GM03348 (cell line): ENCODE data around the gene TMEM222.

Experiments used
- DNase-seq: peaks from one replicate; pipeline ENCODE4 v3.0.0; 2012; ENCODE audit warnings: low spot score

Gene TMEM222

DNA sequence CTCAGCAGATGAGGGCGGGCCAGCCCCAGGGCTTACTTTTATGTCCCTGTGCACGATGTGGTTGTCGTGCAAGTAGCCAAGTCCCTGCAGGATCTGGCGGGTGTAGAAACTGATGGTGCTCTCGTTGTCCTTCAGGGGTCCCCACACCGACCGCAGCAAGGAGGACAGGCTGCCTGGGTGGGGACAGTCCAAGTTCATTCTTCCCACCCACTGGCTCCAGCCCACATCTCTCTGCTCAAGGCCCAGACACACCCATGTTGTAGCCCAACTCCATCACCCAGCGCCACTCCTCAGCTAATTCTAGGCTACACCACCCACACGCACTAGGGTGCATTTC lies 37.8 kb downstream of the TMEM222 start:
- DNase-seq, result no peak

DNA sequence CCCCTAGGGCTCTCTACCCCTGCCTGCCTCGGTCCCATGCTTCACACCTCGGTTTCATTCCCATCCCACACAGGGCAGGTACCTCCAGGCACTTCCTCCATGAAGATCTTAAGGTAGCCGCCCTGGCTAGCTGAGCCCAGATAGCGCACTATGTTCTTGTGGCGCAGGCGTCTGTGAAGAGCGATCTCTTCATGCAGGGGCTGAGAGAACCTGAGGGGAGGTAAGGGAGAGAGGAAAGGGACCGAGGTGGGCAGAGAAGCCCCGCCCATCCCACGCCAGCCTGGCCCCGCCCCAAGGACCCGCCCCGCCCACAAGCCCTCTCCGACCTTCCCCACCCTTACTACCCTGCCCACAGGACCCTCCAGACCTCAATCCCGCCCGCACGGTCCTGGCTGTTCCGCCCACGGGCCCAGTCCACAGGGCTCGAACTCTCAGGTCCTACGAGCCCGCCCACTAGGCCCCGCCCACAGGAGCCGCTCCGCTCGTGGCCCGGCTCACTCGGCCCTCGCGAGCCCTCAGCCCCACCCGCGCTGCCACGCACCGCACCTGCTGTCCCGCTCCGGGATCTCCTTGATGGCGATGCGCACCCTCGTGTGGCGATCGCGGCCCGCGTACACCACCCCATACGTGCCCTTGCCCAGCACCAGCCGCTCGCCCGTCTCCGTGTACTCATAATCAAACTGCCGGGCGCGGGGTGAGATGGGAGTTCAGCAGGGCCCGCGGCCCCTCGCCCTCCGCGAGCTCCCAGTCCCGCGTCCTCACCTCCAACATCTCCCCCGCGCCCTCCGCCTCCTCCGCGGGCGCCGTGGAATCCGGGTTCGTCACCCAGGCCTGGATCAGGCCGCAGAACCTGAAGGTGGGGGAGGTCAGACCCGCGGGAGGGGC lies 38.4 kb downstream of the TMEM222 start:
- DNase-seq, result no peak

DNA sequence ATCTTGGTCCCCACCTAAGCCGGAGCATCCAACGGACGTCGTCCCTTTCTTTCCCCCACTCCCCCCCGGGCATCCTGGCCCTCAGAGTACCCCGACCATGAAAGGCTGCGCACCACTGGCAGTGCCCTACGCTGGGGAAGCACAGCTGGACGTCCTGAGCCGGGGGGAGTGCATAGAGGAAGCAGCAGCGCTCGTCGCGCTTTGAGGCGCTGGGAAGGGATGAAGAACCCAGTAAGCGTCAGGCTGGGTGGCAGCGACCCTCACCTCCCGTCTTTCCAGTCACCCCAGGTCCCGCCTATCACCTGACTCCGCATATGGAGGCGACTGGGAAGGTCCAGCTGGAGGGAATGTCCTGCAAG lies 39.1 kb downstream of the TMEM222 start:
- no peak for DNase-seq

DNA sequence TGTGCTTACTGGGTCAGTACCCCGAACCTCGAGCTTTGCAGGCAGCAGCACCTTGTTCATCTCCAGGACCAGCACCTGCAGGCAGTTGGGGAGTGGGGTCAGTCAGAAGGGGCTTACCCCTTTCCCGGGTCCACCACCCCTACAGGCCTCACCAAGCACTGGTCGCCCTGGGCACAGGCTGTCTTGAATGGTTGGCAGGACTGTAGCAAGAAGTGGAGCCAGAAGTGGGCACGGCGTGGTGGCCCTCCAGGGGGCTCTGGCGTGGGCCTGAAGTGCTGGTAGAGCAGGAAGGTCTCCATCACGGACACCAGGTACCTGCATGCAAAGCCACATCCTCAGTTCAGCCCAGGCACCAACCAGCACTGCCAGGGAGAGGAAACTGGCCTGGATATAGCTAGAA lies 39.6 kb downstream of the TMEM222 start:
- no peak for DNase-seq

DNA sequence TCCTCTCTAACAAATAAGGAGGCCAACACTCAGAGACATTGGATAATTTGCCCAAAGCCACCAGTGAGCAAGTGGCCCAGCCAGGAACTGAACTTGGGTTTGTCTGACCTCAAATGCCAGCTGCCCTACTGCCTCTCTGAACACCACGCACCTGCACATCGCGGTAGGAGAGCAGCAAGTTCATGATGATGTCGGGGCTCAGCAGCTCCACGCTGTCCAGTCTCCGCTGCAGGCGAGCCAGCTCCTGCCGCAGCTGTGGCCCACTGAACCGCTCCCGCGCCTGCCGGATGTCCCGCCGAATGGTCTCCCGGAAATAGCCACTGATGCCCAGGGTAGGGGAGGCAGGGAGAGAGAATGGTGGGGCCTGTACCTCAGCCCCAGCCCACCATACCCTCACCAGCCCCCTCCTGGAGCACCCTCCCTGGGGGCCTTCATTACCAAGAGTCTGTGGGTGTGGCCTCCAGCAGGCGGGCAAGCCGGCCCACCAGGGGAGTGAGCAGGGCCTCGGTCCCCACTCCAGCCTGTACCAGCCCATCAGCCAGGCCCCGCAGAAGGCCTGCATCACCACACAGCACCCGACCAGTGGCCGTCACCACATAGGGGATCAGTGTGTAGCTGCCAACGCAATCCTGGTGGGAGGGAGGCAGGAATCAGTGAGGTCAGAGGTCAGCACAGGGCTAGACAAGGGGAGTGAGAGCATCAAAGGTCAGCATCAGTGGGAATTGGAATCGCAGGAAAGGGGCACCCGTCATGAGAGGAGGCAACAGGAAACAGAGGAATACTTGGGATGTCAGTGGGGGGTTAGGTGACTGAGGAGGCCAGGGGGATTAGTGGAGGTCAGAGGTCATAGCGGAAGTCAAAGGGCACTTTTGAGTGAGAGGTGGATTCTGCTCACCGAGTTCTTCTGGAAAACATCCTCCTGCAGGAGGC lies 42.1 kb downstream of the TMEM222 start:
- no peak for DNase-seq

GRCh38 chr1:27364696-27365371 lies 42.9 kb downstream of the TMEM222 start:
- DNase-seq, result no peak

DNA sequence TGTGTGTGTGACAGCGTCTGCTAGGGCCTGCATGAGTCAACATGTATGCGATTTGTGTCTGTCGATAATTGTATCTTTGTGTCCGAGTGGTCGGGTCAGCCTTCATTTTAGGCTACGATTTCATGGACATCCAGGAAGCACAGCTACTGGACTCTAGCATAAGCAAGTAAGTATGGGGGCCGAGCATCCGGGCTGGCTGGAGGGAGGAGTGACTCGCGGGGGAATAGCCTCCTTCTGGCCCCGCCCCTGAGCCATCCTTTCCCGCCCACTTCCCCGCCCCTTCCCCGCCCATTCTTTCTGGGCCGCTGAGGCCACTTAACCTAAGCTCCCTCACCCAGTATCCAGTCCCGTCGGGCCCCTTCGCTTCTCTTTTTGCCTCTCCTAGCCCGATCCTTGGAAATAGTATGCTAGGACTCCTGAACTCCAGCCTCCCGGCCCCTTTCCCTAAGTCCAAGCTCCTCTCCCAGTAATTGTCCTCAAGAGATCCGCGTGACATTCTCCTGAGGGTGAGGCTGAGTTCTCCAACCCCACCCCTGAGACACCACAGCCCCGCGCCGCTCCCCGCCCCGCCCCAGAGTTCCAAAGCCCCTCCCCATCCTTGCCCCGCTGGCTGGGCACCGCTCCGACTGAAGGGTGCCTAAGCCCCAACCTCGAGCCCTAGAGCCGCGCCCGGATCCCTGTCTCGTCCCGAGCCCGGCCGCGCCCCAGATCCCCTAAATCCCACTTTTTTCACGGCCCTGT lies 43.6 kb downstream of the TMEM222 start:
- peak; percentile 97 for DNase-seq

GRCh38 chr1:27366113-27366410 lies 44.1 kb downstream of the TMEM222 start:
- DNase-seq, result peak; percentile 89

- DNase-seq, result peak; percentile 93
These were observed 44.6 kb downstream of the TMEM222 start, which contains the start of gene MAP3K6 for GRCh38 chr1:27366411-27367159. Gene MAP3K6, minus strand, starts transcription at chr1:27366961. Its CDS starts 364 bp downstream, at chr1:27366597.

- DNase-seq, result no peak
These were observed 45.2 kb downstream of the TMEM222 start for GRCh38 chr1:27367160-27367650.

DNA sequence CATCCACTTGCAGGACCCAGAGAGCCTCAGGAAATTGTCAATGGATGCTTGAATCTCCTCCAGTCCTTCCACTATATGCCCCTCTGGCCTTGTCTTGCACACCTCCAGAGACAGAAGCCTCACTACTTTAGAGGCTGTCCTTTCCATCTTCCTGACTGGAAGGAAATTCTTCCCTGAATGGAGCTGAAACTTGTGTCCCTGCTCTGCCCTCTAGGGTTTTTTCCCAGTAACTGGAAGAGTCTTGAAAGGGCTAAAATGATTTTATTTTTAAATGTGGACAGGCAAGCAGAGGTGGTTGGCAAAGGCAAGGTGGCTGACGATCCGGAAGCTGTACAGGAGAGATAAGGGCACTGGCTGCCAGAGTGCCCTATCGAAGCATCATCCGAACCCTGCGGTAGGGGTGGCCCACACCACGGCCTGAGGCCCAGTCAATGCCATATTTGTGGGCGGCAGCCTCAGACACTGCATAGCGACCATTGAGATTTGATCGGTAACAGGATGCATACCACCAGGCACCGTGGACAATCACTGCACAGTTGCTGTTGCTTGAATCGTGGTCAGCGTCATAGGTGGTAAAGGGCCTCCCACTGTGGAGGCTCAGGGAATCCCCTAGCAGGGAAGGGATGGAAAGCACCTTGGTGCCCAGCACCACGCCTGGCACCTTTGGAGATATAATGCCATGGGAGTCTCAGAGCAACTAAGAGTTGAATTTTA lies 47.1 kb downstream of the TMEM222 start:
- DNase-seq, result no peak

DNA sequence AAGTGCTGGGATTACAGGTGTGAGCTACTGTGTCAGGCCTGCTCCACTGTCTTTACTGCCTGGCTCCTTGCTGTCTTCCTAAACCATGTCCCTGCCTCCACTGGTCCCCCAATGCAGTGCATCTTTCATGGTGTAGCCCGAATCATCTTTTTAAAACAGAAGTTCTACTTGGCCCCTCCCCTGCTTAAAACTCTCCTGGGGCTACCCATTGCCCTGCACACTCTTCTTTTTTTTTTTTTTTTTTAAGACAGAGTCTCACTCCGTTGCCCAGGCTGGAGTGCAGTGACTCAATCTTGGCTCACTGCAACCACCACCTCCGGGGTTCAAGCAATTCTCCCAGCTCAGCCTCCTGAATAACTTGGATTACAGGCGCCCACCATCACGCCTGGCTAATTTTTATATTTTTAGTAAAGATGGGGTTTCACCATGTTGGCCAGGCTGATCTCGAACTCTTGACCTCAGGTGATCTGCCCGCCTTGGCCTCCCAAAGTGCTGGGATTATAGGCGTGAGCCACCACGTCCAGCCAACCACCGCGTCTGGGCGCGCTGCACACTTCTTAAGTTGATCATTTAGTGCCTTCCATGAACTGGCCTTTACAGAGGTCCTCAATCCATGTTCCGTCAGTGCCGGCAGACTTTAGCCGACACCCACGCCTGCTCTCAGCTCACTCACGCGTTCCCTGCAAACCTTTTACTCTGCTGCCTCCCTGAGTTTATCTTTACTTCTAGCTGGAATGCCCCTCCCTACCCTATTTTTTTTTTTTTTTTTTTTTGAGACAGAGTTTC lies 50.3 kb downstream of the TMEM222 start:
- DNase-seq, result no peak

DNA sequence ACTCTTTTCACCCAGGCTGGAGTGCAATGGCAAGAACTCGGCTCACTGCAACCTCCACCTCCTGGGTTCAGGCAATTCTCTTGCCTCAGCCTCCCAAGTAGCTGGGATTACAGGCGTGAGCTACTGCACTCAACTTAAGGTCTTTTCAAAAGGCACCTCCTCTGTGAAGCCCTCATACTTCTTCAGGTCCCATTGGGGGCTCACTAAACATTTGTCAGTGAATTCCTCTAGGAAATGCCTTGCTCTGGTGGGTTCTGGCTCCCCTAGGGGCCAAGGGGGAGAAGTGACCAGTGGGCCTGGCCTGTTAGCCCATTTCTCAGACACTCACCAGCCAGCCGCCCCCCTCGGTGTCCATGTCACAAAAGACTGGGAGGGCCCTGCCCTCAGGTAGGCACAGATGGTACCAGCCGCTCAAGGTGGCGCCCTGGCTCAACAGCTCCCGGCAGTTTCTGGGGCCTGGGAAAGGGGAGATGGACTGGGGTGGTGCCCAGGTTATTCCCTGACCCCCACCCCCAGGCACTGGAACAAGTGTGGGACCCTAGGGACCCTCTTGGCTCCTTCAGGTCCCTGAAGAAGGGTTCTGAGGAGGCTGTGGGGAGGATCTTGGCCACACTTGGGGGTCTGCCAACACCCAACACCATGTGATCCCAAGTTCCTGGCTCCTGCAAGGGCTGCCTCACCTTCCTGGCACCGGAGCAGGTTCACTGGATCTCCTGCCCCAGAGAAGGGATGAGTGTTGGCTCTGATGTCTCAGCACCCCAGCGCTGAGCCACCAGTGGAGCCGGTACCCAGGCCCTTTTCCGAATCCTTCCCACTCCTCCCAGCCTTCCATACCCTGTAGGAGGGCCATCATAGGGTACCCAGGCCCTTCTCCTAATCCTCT lies 51.1 kb downstream of the TMEM222 start:
- no peak for DNase-seq

DNA sequence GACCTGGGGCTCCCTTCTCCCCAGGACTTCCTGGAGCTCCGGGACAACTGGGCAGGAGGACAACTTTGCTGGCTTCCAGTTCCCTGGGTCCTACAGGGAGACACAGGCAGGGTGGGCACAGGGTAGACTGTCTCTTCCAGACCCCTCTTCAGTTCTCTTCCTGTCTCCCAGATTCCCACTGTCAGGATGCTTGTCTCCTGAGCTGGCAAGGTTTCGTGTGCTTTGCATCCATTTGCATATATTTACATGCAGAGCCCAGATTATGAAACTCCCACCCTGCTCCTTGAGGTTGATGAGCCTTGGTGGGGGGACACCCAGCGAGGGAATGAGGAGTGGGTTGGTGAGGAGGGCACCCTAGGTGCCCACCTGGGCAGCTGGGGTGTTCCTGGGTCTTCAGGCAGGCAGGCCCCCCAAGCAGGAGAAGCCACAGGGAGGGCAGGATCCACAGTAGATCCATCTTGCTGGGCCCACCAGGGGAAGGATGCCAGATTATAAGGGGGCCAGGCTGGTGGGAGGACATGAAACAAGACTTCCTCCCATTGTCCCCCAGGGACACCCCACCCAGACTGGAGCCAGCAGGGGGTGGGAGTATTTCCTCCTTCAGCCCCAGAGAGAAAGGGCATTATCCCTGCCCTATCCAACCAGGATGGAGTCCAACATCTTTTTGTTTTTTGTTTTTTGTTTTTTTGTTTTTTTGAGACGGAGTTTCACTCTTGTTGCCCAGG lies 52.6 kb downstream of the TMEM222 start, which contains the start of gene FCN3:
FCN3 (minus strand) TSS at position 463 of the 725 bp plus-strand sequence; CDS start at position 457, 6 bp downstream.
- DNase-seq, result no peak

DNA sequence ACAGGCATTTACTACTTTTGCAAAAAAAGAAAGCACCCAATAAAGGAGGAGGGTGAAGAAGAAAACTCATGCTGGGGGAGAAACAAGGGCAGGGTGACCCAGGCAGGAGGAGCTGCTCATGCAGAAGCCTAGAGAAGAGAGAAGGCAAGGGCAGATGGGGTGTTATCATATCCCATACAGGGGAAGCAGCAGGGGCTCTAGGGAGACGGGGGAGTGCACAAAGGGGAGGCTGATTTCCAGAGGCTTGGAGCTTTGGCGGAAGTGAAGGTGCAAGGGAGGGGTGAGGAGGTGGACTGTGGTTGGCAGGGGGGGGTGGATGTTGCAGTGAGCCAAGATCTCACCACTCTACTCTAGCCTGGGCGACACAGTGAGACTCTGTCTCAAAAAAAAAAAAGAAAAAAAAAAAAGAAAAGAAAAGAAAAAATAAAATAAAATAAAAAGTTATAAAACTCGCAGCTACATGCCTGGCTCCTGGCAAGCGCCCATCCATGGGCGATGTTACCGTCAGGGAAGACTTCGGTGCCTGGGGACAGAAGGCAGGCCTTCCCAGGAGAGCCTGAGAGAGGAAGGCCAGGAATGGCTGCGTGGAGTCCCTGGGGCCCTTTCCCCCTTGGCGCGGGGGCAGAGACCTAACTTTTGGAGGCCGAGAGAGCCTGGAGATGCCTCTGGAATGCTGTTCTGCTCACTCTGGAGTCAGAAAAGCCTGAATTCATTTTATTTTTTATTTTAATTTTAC lies 56.0 kb downstream of the TMEM222 start:
- no peak for DNase-seq

GRCh38 chr1:27379564-27380122 lies 57.7 kb downstream of the TMEM222 start:
- no peak for DNase-seq

DNA sequence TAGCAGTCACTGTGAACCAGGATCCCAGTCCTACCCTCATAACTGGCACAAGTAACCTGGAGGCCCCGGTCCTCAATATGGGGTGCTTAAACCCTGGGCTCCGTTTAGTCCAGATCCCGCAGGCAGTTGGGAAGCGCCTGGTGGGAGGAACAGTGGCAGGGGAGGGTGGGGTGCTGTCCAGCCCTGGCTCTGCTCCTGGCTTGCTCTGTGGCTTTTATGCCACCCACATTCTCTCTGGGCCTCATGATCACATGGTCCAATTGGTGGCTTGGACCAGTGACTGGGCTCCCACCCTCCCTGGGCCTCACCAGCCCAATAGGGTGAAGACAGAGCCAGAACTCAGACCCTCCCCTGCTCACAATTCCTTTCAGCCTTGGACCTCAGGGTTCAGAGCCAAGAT lies 58.3 kb downstream of the TMEM222 start:
- DNase-seq, result peak; percentile 41
